Dermis microvascular lymphatic vessel endothelial cell (primary cell): ENCODE data around the gene DLX5. TPM values are rescaled to one million over a fixed set of nuclear protein-coding genes. Genes with fewer than 3 reads are reported as not detected.

Experiments used
- DNase-seq, 2 donors: peaks; one replicate each; pipeline versions ENCODE4 v3.0.0 to v3.0.0-alpha.2; 2010; ENCODE audit warnings: low read depth in 2 of 2
- total RNA-seq: library from RNA; depleted of rRNA; stranded (reverse); fragments of >200 nt; gene quantifications from 2 replicates; pipeline ENCODE4 v1.2.1, GENCODE V29; 2014

Gene DLX5
- total RNA-seq, 1 donor from 2014 or later, result not detected

DNA sequence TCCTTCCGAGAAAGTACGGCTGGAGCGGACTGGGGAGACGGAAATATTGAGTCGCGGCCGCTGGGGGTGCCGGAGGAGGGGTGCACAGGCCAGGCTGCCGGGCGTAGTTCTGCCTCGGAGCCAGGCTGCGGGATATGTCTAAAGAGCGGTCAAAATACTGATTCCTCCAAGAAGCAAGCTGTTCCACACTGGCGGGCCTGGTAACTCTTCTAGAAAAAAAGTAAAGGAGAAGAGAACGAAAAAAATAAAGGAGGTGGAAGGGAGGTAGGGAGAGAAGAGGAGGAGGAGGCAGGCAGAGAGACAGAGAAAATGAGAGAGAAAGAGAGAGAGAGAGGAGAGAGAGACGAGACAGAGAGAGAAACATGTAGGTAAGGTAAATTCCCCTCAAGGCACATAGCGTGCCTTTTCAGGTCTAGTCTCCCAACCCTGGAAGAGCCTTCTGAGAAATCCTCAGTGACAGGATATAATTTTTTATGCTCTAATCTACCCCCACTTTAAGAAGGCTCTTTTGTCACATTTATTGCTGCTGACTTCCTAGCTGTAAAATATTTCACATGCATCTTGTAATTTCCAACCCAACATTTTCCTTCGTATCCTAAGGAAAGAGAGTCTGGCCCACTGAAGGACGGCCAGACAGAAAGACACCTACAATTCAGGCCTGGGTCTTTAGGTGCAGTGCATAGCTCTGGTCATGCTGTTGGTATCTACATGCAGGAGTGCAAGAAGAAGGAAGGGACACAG lies 5.7 kb downstream of the DLX5 start:
- no peak for DNase-seq

- DNase-seq, result no peak
Measured at GRCh38 chr7:97018126-97018601, 6.5 kb downstream of the DLX5 start.

DNA sequence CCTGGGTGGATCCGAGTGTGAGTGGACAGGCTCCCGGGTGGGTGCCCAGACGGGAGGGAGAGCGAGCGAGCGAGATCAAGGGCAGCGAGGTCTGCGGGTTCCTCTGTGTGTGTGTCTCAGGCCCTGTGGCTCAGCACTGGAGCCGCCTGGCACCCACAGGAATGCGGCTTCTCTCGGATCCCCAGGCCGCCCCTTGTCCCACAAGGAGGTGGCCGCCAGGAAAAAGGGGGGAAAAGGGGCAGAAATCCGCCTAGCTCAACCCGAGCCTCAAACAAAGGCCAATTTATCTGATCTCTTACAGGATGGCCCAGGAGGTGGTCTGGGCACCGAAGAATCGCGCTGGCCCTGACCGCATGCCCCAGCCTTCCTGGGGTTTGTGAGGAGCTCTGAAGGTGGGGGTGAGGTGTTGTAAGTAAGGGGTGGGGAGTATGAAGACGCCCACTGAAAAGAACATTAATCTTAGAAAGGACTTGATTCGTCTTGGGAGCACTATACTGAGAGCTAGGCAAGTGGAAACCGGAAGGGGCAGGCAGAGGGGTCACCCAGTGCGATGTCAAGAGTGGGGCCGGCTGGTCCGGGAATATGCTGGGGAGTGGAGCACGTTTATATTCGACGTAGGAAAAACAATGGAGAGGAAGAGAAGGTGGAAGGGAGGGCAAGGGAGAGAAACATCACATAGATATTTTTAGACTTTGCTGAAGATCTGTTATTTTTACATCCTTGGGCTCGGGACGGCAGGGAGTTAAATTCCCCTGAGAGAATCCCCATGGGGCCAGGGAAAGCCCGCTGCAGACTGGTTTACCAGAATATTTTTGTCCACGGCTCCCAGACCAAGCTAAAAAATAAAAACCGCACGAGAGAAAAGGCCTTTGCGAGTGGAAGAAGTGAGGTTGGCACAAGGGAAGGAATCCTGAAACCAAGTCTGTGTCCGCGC lies 7.2 kb downstream of the DLX5 start:
- no peak for DNase-seq

DNA sequence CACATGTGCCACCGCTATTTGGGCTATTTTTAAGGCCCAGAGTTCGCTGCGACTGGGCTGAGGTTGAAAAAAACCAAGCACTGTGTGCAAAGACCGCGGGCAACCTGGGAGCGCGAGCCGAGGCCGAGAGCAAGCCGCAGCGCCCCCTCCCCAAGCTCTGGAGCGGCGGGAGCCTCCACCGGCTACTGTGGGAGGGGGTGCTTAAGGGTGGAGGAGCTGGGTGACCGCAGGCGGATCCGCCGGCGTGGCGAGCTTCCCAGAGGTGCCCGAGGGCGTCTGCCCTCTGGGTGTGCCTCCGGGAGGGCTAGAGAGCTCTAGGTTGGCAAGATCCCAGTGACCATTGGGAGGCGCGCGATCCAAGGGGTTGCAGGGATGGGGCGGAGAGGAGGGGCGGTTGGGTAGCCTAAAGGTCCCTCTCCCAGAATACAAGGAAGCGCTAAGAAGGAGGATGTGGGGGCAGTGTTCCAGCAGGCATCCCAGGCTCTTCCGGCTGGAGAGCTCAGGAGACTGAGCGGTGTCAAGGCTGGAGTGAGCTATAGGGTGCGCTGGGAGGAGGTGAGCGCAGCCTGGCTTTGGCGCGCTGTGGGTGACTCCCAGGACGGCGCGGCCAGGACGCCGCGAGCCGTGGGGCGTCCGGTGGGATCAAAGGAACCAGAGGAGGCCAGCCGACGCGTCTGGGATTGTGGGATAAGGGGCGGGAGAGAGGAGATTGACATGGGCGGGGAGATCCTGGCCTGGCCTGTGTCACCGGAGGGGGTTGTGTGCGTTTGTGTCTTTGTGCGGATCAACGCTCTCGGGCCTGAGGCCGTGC lies 8.0 kb downstream of the DLX5 start:
- DNase-seq, result no peak

DNA sequence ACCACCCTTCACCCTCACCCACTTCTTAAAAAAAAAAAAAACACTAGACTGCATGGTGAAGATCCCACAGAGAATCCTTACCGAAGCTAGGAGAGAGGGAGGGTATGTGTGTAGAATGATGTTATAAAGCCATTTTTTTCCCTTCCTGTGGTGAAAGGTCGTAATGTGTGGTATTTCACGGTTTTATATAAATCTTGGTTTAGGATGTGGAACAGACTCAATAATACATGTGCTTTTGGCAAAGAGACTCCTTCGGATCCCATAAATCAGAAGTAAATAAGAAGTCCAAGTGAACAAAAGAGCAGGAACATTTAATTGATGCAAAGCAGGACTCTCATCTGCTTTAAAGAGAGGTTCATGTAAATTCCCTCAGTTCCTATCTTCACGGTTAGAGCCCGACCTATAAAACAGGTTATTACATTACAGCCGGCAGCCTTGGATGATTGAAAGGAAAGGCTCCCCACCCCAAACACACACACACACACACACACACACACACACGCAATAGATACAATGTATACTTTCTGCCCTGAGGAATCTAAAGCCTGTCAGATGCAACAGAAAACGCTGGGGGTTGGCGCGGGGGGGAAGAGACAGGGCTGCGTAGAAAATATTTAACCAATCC lies 8.8 kb downstream of the DLX5 start:
- DNase-seq, result no peak

- DNase-seq, result no peak
Measured at GRCh38 chr7:97015279-97015678, 9.4 kb downstream of the DLX5 start.

- DNase-seq, result no peak
Measured at GRCh38 chr7:97014145-97014750, 10.4 kb downstream of the DLX5 start.

GRCh38 chr7:97013845-97014134 lies 10.8 kb downstream of the DLX5 start:
- no peak for DNase-seq

GRCh38 chr7:97013134-97013844 lies 11.3 kb downstream of the DLX5 start:
- DNase-seq, result no peak

DNA sequence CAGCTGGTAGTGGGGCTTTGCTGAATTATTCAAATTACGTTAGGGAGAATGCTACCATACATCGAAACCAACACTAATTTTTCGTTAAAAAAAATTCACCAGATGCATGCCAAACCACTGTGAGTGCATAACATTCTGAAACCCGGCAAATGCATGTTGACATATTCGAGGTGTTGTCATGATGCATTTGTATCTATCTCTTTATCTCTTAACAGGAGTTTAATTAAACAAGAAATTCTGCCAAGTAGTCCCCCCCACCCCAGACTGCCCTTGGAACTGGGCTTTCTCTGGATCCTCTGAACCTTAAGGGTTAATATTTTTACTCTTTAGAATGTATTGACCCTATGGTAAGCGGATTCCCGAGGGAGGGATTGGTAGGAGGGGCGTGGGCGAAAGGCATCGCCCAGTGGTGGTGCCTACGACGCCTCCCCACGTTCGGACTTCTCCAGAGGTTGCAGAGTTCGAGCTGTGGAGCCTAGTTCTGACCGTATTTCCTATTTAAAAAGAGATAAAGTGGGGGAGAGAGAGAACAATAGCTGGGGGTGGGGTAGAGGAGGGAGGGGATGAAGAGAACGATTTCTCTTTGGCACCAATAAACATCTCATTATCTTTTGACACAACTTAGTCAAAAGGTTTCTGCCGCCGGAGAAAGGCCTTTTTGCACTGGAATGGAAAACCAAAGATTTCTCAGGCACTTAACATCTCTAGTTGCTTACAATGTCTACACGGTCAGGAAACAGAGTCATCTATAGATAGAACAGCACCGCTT lies 12.1 kb downstream of the DLX5 start:
- DNase-seq, result no peak

GRCh38 chr7:97011536-97012364 lies 12.9 kb downstream of the DLX5 start:
- DNase-seq, result no peak

- no peak for DNase-seq
Measured at GRCh38 chr7:97011104-97011503, 13.5 kb downstream of the DLX5 start.

DNA sequence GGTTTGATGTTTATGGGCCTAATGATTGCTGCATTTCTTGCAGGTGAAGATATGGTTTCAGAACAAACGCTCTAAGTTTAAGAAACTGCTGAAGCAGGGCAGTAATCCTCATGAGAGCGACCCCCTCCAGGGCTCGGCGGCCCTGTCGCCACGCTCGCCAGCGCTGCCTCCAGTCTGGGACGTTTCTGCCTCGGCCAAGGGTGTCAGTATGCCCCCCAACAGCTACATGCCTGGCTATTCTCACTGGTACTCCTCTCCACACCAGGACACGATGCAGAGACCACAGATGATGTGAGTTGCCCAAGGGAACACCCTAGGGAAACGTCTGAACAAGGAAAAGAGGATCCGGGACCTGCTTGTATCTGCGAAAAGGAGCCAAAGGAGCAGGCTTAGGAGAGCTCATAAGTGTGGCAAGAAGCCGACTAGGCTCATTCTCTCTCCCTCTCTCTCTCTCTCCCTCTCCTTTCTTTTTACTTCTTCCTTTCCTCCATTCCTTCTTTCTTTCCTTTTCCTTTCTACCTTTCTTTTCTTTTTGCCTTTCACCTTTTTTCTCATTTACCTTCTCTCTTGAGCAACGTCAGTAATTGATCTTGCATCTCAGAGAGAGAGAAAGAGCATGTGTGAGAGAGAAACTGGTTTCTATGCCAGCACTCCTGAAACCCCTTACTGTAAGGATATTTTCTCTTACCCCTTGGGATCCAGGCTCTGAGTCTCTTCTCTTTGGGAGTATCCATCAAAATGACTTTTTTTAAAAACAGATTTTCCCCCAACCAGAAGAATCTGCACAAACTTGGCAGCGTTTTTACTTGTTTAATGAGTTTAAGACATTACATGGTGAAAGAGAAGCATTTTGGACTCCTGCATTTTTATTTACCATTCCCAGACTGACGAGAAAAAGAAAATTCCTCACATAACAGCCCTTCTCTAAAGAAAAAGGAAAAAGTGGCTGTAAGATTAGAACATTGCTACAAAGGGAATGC lies 14.6 kb downstream of the DLX5 start:
- no peak for DNase-seq

- no peak for DNase-seq
Measured at GRCh38 chr7:97008275-97008917, 16.2 kb downstream of the DLX5 start.

GRCh38 chr7:97007583-97007861 lies 17.1 kb downstream of the DLX5 start:
- DNase-seq, result no peak

GRCh38 chr7:97006816-97007582 lies 17.6 kb downstream of the DLX5 start:
- DNase-seq, result no peak
